Endodermal cell (in vitro differentiated cells): Measurements from ENCODE around the gene CYP26A1. TPM values are rescaled to one million over a fixed set of nuclear protein-coding genes. Genes with fewer than 3 reads are reported as not detected.

Experiments
- DNase-seq: peaks from one replicate; pipeline ENCODE4 v3.0.0-alpha.2; 2017
- H3K27ac ChIP-seq: 2 replicates; pipeline ENCODE4 v1.5.1; 2013; ENCODE audit warnings: mild to moderate bottlenecking, low read depth, low read length, moderate library complexity
- H3K27me3 ChIP-seq: 2 replicates; pipeline ENCODE4 v1.6.1; 2013; ENCODE audit warnings: mild to moderate bottlenecking, low read length, moderate library complexity; ENCODE audit not compliant: insufficient read depth, control insufficient read depth, poor library complexity, severe bottlenecking
- H3K36me3 ChIP-seq: 2 replicates; pipeline ENCODE4 v1.7.0; 2013; ENCODE audit warnings: mild to moderate bottlenecking, low read length, moderate library complexity; ENCODE audit not compliant: control insufficient read depth, insufficient read depth
- H3K4me1 ChIP-seq: one replicate; pipeline ENCODE4 v1.7.0; 2013; ENCODE audit warnings: low read length; ENCODE audit not compliant: control insufficient read depth, insufficient read depth
- H3K4me3 ChIP-seq: 2 replicates; pipeline ENCODE4 v1.5.1; 2013; ENCODE audit warnings: mild to moderate bottlenecking, low read length, moderate library complexity
- H3K9ac ChIP-seq: 2 replicates; pipeline ENCODE4 v1.6.1; 2013; ENCODE audit warnings: mild to moderate bottlenecking, low read length, moderate library complexity; ENCODE audit not compliant: poor library complexity, severe bottlenecking; ENCODE audit errors: extremely low read depth
- H3K9me3 ChIP-seq: 2 replicates; pipeline ENCODE4 v1.6.1; 2013; ENCODE audit warnings: mild to moderate bottlenecking, low read length, moderate library complexity; ENCODE audit not compliant: control insufficient read depth
- H3K27ac Mint-ChIP-seq: 2 replicates; pipeline ENCODE4 v1.8.0; 2020; ENCODE audit warnings: mixed read lengths
- H3K27me3 Mint-ChIP-seq: 2 replicates; pipeline ENCODE4 v1.8.0; 2021; ENCODE audit warnings: mild to moderate bottlenecking, mixed read lengths; ENCODE audit not compliant: insufficient read depth
- H3K36me3 Mint-ChIP-seq: 2 replicates; pipeline ENCODE4 v1.8.0; 2020; ENCODE audit warnings: low read depth, mixed read lengths
- H3K4me1 Mint-ChIP-seq: 2 replicates; pipeline ENCODE4 v1.8.0; 2020; ENCODE audit warnings: mixed read lengths
- H3K4me3 Mint-ChIP-seq: 2 replicates; pipeline ENCODE4 v1.8.0; 2020; ENCODE audit warnings: mild to moderate bottlenecking, moderate library complexity, mixed read lengths
- H3K9me3 Mint-ChIP-seq: 2 replicates; pipeline ENCODE4 v1.8.0; 2020; ENCODE audit warnings: mild to moderate bottlenecking, mixed read lengths
- CTCF ChIP-seq: fragments of 200-600 bp; sonication (generic); conservative IDR thresholded peaks from 2 replicates; pipeline ENCODE4 v1.5.0; 2021; ENCODE audit warnings: antibody characterized with exemption, mild to moderate bottlenecking
- WGBS, 2 experiments: methylation state at CpG; one replicate each; pipeline versions ENCODE4 v1.1.5 to v1.1.7; 2013; ENCODE audit warnings: missing lambda C conversion rate in 2 of 2, mixed read lengths in 1 of 2; ENCODE audit not compliant: insufficient coverage in 1 of 2, insufficient read length in 1 of 2; 5-methylcytosine and 5-hydroxymethylcytosine counted together
- total RNA-seq, 2 donors: library from RNA; stranded (reverse); fragmentation: NEBNext Ultra II Directional in 1 of 2; extraction: Animal tissue kit (Norgen Biotek cat#: 25700) in 1 of 2; gene quantifications; 2 replicates in 1 of 2; 3 replicates in 1 of 2; pipeline ENCODE4 v1.2.1, GENCODE V29; 2021

The CYP26A1 gene
- total RNA-seq, 2 donors from 2014 or later = 800 to 857 TPM

GRCh38 chr10:93059975-93060886 lies 13.5 kb upstream of the CYP26A1 start, which contains the start of gene CYP26C1:
CYP26C1 (plus strand) TSS chr10:93060798; CDS start chr10:93061264, 466 bp downstream.
- WGBS, 2 experiments = 12 to 31% methylated on average over 38 to 67 of the region's 67 CpGs
- Histone ChIP-seq H3K4me1 (peaks cover 2% of the 10 kb centered on the region), H3K27me3 (peaks cover 95% of the 10 kb centered on the region), H3K4me3 (peak within 1 kb of the TSS; percentile 61), H3K9me3 (peaks cover 17% of the 10 kb centered on the region), H3K36me3 (peaks cover 5% of the 10 kb centered on the region), H3K9ac (no peak within 1 kb of the TSS), H3K27ac (no peak within 1 kb of the TSS)
- peaks cover 76% of the 10 kb centered on the region for H3K27me3 Mint-ChIP-seq
- peak; percentile 38 for TF ChIP-seq CTCF
- peak; percentile 70 for DNase-seq
- H3K36me3 Mint-ChIP-seq = peaks cover 13% of the 10 kb centered on the region
- peaks cover 3% of the 10 kb centered on the region for H3K9me3 Mint-ChIP-seq
- peaks cover 15% of the 10 kb centered on the region for H3K4me1 Mint-ChIP-seq
- H3K4me3 Mint-ChIP-seq = peak within 1 kb of the TSS; percentile 40
- no peak within 1 kb of the TSS for H3K27ac Mint-ChIP-seq

DNA sequence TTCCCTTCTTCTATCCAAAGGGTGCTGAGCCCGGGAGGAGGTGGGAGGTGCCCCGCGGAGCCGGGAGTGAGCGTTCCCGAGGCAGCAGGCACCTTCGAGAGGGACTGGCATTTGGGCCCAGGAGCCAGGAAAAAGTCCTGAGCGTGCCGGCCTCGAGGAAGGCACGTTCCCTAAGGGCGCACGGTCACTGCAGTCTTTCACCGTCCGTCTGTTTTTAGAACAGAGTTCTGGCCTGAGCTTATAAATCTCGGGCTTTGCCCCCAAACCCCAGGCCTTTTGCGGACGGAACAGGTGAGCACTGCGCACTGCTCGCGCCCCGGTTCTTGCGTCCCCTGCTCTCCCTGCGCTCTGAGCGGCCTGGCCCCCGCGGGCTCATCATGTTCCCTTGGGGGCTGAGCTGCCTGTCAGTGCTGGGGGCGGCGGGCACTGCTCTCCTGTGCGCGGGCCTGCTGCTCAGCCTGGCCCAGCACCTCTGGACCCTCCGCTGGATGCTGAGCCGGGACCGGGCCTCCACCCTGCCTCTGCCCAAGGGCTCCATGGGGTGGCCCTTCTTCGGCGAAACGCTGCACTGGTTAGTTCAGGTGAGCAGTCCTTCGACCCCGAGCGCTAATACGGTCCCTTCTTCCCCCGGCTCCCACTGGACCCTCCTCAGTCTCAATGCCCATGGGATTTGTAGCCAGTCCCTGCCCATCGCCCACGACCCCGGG lies 12.7 kb upstream of the CYP26A1 start:
- H3K4me1 ChIP-seq = peaks cover 2% of the 10 kb centered on the region
- peaks cover 13% of the 10 kb centered on the region for H3K36me3 Mint-ChIP-seq
- peaks cover 3% of the 10 kb centered on the region for H3K9me3 Mint-ChIP-seq
- H3K36me3 ChIP-seq = peaks cover 5% of the 10 kb centered on the region
- TF ChIP-seq CTCF = no peak
- peak overlapping the region; percentile 61 for H3K4me3 ChIP-seq
- peaks cover 17% of the 10 kb centered on the region for H3K9me3 ChIP-seq
- H3K27ac Mint-ChIP-seq = no peak overlapping the region
- peaks cover 83% of the 10 kb centered on the region for H3K27me3 Mint-ChIP-seq
- 26 to 55% methylated on average over 31 to 45 of the region's 45 CpGs for WGBS, 2 experiments
- DNase-seq = no peak
- H3K4me1 Mint-ChIP-seq = peaks cover 15% of the 10 kb centered on the region
- H3K27ac ChIP-seq = no peak overlapping the region
- H3K27me3 ChIP-seq = peaks cover 96% of the 10 kb centered on the region
- H3K9ac ChIP-seq = no peak overlapping the region
- peak overlapping the region; percentile 40 for H3K4me3 Mint-ChIP-seq

DNA sequence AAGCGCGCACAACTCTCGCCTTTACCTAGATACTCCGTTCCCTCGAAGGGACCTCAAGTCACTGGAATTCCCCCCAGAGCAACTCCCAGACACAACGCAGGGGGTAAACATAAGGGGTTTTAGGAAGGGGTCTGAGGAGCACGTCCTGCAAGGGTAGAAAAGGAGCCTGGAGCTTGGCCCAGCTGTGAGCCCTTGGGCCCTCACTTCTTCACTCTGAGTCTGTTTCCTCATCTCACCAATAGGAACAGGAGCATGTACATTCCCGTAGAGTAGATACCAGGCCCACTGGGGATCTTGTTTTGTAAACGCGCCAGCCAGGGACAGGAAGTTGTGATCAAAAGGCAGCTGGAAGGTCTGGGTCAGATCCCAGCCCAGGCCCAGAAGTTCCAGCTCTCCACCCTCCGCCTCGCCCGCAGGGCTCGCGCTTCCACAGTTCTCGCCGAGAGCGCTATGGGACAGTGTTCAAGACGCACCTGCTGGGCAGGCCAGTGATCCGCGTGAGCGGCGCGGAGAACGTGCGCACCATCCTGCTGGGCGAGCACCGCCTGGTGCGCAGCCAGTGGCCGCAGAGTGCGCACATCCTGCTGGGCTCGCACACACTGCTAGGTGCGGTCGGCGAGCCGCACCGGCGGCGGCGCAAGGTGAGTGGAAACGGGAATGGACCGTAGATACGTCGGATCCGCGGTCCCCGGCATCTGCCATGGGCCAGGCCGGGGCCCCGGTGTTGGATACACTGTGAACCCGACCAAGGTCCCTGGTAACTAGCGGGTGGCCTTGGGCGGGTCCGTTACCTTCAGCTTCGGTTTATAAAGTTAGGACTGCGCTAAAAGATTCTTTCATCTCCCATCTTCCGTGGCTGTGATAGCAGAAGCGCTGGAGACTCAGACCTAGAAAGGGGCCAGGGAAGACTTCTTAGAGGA lies 11.8 kb upstream of the CYP26A1 start:
- peak overlapping the region; percentile 36 for H3K4me3 Mint-ChIP-seq

More for the DNA sequence above, 11.8 kb upstream of the CYP26A1 start:
- peaks cover 91% of the 10 kb centered on the region for H3K27me3 Mint-ChIP-seq
- WGBS, 2 experiments = 19 to 38% methylated on average over 36 to 56 of the region's 57 CpGs
- H3K4me1 ChIP-seq = peaks cover 2% of the 10 kb centered on the region
- H3K4me1 Mint-ChIP-seq = peaks cover 9% of the 10 kb centered on the region
- no peak for TF ChIP-seq CTCF
- peaks cover 3% of the 10 kb centered on the region for H3K9me3 Mint-ChIP-seq
- H3K36me3 ChIP-seq = peaks cover 5% of the 10 kb centered on the region
- H3K27me3 ChIP-seq = peaks cover 100% of the 10 kb centered on the region
- H3K9ac ChIP-seq = no peak overlapping the region
- DNase-seq = no peak
- peaks cover 13% of the 10 kb centered on the region for H3K36me3 Mint-ChIP-seq
- no peak overlapping the region for H3K27ac ChIP-seq
- no peak overlapping the region for H3K27ac Mint-ChIP-seq
- H3K9me3 ChIP-seq = peaks cover 17% of the 10 kb centered on the region
- peak overlapping the region; percentile 70 for H3K4me3 ChIP-seq
